HG02678 (cell line): ENCODE data around the gene PEX12.
"Not testable (repeated sequence)": the region's sequence is repeated elsewhere in the genome, so short reads cannot be mapped to it uniquely, and the experiment has no call there.

Experiments
- ATAC-seq: cut with Tn5 transposase; IDR thresholded peaks from one replicate; pipeline ENCODE4 v1.9.1; 2021; ENCODE audit warnings: mild to moderate bottlenecking, moderate library complexity; ENCODE audit not compliant: unreplicated experiment

The PEX12 gene

DNA sequence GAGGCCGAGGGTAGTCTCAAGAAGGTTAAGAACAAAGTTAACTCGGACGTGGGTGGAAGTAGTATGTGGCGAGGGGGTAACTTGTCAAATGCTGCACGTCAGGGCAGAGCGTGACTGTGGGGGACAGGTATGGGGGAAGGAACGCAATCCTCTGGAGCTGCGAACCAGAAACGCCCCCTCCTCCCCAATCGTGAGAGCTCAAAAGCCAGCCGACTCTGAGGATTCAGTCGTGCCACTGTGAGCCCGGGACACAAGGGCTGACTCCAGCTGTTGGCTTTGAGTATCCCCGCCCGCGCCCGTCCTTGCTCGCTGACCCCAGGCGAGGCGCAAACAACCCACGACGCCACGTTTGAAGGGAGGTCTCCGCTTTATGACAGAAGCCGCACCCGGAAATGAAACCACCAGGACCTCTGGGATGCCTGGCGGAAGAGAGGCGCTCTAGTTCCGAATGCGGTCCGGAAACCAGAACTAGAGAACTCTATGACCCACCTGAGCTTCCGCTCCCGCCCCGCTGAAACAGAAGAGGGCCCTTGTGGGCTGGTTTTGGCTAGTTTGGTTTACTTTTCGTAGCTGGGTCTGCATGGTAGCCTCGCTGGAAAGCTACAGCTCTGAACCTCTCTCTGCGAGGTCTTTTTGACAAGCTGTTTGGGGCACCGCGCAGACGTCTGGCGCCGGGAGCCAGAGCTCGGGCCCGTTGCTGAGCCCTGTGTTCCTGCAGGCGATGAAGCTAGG lies at the start of gene PEX12:
Gene PEX12, minus strand, starts transcription at position 375 of the 732 bp plus-strand sequence. CDS start 550 bp downstream, outside the sequence.
- ATAC-seq: peak; percentile 96

DNA sequence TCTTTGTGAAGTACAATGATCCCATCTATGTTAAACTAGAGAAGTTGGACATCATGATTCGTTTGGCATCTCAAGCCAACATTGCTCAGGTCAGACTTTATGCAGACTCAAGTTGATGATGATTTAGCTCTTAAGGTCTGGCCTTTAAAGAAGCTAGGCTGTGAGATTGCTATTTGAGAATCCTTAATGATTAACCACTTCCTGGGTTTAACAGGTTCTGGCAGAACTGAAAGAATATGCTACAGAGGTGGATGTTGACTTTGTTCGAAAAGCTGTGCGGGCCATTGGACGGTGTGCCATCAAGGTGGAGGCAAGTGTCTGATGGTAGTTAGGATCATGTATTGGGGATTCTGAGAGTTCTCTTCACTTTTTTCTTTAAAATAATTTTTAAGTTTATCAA lies 49.0 kb upstream of the PEX12 start:
- ATAC-seq: no peak

DNA sequence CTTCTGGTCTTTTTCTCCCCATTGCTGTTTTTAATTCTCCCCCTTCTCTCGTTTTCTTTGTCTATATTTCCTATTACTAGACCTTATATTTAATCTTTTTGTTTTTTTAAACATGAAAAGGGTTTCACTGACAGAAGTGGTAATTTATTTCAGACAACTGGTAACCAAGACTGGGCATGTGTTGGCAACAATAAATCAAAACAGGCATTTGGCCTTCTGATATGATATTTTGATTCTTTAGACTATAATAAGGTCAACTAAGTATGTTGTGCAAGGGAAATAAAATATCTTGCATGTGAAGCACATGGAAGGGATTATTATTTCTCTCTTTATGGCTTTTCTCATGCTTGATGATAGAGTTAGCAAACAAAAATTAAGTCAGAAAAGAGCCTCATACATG lies 43.4 kb upstream of the PEX12 start:
- ATAC-seq: no peak

DNA sequence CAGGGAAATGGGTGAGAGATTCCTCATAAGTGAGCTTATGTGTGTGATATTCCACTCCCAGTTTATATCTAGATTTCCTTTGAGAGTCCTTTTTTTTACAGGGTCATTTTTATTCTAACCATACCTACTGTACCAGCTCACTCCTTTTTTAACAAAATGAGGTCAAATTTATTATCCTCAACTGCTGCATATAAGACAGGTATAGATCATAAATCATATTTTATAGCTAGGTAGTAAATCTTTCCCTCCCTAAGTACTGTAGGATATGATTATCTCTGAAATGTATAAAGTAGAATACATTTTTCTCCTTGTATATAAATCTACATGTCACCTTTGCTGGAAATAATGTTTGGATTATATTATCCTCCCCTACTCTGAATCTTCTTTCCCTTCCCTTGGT lies 40.3 kb upstream of the PEX12 start:
- no peak for ATAC-seq

DNA sequence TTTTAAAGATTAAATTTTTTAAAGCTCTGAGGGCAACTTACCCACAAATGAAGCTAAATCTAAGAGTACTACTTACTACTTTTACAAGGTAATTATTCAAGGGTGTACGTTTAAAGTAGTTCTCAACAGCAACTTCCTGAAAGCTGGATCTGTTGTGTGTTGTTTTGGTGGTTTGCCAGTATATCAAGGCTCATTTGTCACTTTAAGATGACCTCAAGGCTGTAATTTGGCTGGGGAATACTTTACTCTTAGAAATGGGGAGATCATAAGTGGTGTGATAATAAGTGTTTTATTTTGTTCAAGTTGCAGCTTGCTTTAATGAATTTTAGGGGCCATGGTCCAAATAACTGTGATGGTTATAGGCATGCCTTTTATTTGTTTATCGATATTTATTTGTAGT lies 39.1 kb upstream of the PEX12 start:
- ATAC-seq: no peak

DNA sequence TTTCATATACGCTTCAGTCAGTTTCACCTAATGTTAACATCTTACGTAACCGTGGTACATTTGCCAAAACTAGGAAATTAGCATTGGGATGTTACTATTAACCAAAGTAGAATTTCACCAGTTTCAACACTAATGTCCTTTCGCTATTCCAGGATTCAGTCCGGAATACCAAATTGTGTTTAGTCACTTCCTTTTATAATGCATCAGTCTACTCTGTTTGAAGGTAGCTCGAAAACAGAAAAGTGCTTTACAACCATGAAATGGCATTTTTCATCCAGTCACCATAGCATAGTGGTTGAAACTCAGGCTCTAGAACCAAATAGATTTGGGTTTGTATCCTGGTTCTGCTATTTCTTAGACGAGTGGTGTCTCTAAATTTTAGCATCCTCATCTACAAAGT lies 38.2 kb upstream of the PEX12 start:
- no peak for ATAC-seq

DNA sequence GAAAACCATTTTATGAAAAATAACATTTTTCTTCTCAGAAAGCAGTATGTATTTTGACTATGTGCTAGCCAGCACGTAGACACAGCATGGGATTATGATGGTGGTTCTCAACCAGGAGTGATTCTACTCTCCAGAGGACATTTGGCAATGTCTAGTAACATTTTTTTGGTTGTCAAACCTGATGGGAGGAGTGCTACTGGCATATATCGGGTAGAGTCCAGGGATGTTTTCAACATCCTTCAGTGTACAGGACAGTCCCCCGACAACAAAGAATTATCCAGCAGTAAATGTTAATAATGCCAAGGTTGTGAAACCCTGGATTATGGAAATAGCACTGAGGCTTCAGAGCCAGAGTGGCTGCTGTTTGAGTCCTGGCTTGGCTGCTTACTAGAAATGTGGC lies 36.4 kb upstream of the PEX12 start:
- ATAC-seq: no peak

DNA sequence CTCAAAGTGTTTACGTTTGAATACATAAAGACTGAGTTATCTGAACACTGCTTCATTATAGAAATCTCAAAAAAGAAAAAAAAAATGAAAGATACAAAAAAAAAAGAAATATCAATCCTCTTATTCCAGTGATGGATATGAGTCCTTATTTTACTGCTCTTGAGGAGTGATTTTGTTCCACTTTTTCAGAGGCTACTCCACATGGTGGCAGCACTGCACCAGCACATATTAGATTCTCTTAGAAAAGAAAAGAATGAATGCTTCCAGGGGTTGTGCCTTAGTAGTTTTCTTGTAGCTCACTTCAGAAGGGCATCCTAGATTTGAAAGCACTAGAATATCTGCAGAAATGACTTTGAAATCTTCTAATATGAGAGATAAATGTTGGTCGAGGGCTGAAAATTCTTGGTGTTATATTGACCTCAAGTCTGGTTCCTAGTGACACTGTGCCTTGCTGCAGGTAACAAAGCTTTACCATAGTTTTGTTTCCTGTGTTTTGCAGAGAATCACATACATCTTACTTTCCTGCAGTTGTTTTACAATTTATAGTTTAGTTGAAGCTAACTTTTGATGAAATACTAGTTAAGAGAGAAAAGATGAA lies 34.7 kb upstream of the PEX12 start:
- ATAC-seq: no peak

DNA sequence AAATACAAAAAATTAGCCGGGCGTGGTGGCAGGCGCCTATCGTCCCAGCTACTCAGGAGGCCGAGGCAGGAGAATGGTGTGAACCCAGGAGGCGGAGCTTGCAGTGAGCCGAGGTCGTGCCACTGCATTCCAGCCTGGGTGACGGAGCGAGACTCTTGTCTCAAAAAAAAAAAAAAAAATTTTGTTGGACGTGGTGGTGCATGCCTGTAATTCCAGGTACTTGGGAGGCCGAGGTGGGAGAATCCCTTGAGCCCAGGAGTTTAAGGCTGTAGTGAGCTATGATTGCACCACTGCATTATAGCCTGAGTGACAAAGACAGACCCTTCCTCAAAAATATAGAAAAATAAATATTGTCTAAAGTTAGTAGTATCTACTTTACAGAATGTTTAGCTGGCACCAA lies 32.4 kb upstream of the PEX12 start:
- not testable (repeated sequence) for ATAC-seq

DNA sequence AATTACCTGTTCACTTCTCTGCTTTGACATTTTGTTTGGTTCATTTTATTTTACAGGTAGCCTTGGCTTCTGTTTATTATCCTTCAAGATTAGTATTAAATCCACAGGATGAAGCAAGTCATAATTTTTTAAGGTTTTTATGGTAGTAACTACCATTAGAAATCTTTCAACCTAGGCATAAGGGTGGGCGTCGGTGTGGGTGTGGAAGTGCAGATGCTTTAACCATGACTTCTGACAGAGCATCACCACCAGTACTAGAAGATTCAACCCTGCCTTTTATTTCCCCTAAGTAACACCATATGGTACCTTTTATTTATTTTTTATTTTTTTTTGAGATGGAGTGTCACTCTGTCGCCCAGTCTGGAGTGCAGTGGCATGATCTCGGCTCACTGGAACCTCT lies 31.5 kb upstream of the PEX12 start:
- ATAC-seq: no peak

DNA sequence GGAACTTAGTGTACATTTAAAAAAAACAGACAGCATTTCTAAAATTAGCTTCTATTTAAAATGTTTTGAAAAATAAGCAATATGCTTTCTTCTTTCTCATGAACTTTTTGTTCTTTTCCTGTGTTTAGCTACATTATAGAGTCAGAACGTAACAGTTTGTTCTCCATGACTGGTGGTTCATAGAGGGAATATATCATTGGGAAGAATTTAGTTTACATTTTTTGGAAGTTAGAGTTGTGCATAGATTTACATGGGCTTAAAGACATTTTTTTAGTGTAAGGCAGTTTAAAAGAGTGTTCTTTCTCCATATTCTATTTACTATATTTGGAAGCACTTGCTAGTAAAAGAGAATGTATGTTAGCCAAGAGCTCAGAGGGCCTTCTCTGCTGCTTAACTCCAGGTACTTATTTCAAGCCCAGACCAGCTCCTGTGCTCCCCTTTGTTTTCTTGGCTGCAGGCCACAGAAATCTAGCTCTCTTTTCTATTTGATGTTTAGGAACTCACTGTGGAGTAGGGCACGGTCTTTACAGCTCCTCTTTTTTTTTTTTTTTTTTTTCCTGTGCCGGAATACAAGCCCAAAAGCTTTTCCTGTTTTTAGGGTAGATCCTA lies 29.0 kb upstream of the PEX12 start:
- no peak for ATAC-seq

DNA sequence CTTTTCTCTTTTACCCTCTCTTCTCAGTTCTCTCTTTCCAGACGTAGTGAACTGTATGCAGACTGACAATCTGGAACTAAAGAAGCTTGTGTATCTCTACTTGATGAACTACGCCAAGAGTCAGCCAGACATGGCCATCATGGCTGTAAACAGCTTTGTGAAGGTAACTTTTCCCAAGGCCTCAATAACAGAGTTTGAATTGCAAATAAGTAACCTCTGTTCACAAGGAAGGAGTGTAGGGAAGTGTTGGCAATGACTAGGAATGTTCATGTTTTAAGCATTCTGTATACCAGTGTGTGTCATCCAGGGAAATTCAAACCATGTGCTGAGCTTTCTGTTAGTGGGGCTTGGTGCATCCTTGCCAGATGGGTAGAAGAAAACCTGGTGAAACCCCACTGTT lies 27.3 kb upstream of the PEX12 start:
- ATAC-seq: no peak

DNA sequence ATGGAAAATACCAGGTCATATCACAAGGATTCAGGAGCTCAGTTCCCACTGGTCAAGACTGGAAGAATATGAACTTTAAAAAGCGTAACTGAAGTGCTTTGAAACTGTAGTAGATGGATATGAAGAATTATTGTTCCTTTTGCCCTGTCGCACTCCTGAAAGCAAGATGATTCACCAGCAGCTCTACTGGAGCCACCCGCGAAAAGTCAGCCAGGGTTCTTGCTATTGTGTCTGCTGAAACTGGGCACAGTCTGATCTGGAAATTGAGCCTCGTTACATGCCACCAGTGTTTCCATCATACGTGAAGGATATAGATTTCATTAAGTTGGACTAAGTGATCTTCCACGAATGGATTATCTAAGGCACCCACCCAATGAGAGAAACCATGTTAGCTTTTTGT lies 25.3 kb upstream of the PEX12 start:
- ATAC-seq: no peak

DNA sequence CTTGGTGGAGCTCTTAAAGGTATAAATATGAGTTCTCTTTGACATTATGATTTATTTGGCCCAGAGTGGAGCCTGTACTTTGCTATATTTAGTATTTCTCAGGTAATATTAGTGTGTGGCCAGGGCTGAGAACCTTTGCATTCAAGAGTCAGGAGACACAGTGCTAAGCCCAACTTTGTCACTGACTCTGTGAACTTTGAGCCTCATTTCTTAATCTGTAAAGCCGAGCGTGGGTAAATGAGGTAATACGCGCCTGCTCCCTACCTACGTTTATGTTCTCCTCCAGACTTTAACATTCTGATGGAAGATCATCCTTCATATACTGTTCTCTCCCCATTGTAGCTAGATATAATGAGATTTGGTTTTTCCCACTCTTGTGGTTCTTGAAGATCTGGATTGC lies 19.2 kb upstream of the PEX12 start:
- ATAC-seq: no peak

DNA sequence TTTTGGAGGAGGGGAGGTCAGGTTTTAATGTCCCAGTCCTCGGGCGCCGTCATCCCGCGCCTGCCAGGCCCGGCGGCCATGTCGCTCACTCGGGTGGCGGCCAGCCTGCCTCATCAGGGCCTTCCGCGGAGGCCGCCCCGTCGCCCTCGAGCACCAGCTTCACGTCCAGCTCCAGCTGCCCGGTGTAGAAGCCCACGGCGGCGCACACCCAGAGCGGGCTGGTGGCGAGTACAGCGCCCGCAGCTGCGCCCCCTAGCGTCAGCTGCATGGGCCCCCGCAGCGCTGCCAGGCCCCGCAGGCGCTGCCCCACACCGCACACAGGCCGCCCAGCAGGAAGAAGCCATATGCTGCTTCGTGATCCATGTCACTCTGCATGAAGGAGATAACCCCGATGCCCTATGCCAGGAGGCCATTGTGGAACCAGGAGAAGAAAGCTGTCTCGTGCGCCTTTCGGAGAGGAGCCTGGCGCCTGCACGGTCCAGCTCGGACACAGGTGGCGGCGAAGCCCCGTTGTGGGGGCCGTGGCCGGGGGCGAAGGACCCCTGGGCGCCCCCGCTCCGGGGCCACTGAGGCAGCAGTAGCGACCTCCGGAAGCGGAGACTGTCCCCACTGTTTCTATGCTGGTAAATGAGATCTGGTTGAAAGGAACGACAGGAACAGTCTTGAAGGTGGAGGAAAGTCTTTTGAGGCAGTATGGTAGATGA lies 18.3 kb upstream of the PEX12 start:
- no peak for ATAC-seq

DNA sequence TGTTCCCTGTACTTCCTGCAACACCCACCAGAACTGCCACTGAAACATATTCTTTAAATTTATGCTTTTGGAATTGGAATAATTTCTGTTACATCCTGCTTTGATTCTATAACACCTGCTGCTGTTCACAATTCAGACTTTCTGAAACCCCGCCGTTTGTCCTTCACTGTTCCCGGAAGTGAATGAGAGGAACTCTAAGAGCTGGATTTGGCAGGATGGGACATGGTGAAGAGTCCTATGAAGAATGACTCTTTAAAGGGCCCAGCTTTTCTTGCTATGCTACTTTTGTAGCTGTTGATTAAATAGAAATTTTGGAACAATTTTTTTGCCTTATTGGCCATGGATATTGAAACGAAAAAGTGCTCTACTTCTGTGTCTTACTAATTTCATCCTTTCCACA lies 17.7 kb upstream of the PEX12 start:
- no peak for ATAC-seq

DNA sequence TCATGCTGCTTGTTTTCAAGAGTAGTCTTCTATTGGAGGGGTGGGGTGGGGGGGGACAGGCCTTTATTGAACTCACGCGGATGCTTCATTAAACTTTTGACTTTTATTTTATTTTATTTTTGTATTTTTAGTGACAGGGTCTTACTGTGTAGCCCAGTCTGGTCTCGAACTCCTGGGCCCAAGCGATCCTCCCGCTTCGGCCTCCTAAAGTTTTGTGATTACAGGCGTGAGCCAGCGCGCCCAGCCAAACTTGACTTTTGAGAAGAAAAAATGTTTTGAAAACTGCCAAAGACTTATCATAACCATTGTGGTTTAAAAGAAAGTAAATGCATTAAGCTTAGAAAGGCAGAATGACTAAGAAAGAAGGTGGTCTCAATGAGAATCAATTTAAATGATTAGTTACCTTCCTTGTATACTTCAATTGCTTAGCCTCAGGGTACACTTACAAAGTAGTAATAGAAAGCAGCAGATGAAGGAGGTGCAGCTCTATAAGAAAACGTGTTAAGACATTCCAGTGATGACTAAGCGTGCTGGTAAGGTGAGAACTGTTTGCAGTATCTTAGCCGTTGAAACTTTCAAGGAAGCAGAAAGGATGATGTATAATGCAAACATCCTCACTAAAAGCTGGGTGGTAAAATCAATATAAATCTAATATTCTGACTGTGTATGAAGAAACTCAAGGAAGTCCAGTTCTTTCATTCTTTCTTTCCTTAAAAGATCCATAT lies 10.0 kb upstream of the PEX12 start:
- no peak for ATAC-seq

DNA sequence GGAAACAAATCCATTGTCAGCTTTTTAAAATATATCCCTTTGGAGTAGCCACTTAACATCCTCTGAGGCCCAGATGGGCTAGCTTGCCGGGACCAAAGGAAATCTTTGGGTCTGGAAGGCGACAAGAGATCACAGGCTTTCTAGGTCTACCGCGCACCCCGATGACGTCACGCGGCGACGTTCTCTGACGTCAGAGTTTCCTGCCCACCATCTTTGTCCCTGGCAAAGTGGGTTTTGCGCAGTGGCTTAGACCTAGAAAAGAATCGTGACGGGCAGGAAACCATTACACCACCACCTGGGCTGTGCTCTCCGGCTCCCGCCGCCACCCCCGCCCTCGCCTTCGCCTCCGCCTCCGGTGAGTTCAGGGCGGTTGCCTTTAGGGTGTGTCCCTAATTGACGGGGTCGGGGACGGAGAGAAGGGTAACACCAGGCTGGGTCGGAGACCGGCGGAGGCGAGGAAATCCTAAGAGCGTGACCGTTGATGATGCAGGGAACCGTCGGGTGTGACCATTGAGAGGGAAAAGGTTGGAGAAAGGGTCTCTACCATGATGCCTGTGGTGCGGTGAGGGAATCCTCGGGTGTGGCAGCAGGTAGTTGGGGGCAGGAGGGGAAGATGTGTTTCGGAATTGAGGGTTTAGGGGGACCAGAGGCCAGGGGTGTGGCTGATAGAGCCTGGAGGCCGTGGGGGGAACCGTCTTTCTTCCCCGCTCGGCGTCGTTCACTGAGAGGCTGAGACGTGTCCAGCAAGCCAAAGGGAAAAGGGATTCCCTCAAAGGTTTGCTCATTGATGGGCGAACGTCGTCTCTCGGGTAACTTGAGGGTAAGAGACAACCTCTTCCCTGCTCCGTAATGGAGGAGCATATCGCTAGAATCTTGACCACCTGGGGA lies 8.9 kb upstream of the PEX12 start, which contains the start of gene AP2B1:
Gene AP2B1, plus strand, starts transcription at position 249 of the 888 bp plus-strand sequence. CDS start 6,709 bp downstream, outside the sequence.
- ATAC-seq: peak; percentile 92

DNA sequence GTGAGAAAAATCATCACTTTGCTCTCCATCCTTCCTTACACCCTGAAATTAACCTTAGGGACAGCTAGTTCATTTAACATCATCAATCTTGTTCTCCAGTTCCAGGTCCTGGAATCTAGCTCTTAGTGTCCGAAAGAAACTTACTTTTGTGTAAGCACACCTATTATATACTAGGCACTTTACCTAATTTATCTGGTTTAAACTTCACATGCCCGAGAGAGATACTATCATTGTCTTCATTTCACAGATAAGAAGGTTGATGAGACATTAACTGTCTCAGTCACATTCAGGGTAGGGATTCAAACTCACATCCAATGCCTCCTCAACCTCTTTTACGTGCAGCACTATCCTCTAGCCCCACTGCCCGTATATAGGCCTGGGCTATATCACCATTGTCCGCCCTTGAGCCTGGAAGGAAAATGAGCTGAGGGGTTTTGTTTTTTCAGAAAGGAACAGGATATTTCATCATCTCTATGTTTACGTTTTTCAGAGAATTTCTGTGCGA lies 8.2 kb upstream of the PEX12 start:
- peak; percentile 17 for ATAC-seq

DNA sequence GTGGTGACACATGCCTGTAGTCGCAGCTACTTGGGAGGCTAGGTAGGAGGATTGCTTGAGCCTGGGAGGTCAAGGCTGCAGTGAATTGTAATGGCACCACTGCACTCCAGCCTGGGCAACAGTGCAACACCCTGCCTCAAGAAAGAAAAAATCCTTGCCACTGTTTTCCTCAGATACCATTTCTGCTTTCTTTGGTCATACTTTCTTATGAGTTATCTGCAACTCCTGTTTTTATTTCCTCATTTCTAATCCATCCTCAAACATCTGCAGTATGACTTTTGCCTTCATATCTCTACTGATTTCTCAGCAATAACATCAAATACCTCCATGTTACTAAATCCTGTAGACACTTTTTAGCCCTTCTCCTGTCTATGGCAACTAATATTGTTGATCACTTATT lies 5.7 kb upstream of the PEX12 start:
- ATAC-seq: no peak
